Uterus (tissue), 2 donors: ENCODE results near the gene TARBP2.

Experiments used
- POLR2A ChIP-seq, 2 donors: fragments of 450-650 bp; IDR thresholded peaks; one replicate each; pipeline ENCODE4 v1.6.1; 2016; ENCODE audit warnings: antibody characterized with exemption in 2 of 2, mild to moderate bottlenecking in 1 of 2, moderate library complexity in 1 of 2
- TF ChIP-seq, protein P1 (sequence below), 4 experiments: fragments of 200-600 bp in 2 of 4; fragments of 450-650 bp in 2 of 4; sonication (generic) in 2 of 4; IDR thresholded peaks; one replicate each; pipeline ENCODE4 v1.5.1; 2016 to 2019; ENCODE audit warnings: antibody characterized with exemption in 4 of 4, mild to moderate bottlenecking in 2 of 4, moderate library complexity in 1 of 4

DNA sequence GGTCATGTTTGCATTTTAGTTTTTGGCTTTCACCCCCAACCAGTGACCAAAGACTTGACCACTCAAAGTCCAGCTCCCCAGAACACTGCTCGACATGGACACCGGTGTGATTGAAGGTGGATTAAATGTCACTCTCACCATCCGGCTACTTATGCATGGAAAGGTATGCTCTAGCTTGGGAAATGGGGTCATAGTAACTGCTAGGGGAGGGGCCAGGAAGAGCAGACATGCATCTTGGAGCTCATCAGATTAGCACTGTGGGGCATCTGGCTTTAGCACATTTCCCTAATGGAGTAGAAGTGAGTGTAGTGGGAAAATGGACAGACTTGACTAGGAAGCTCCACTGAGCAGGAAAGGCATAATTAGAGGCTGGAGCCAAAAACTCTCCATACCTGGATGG is 46.4 kb upstream of the TARBP2 start:
- TF ChIP-seq, protein P1, sequence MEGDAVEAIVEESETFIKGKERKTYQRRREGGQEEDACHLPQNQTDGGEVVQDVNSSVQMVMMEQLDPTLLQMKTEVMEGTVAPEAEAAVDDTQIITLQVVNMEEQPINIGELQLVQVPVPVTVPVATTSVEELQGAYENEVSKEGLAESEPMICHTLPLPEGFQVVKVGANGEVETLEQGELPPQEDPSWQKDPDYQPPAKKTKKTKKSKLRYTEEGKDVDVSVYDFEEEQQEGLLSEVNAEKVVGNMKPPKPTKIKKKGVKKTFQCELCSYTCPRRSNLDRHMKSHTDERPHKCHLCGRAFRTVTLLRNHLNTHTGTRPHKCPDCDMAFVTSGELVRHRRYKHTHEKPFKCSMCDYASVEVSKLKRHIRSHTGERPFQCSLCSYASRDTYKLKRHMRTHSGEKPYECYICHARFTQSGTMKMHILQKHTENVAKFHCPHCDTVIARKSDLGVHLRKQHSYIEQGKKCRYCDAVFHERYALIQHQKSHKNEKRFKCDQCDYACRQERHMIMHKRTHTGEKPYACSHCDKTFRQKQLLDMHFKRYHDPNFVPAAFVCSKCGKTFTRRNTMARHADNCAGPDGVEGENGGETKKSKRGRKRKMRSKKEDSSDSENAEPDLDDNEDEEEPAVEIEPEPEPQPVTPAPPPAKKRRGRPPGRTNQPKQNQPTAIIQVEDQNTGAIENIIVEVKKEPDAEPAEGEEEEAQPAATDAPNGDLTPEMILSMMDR (IDR thresholded peaks at IDR 0.05), result no peak
- no peak for TF ChIP-seq POLR2A (IDR thresholded peaks at IDR 0.05)
